Ishikawa (cell line): ENCODE measurements around the gene PODNL1.

Source experiments
- CEBPB ChIP-seq: IDR thresholded peaks from 2 replicates; pipeline ENCODE4 v1.6.1; 2012
- CREB1 ChIP-seq: IDR thresholded peaks from 2 replicates; pipeline ENCODE4 v1.6.1; 2012; ENCODE audit warnings: low read depth
- EGR1 ChIP-seq: IDR thresholded peaks from 2 replicates; pipeline ENCODE4 v1.6.1; 2012
- EP300 ChIP-seq: IDR thresholded peaks from 2 replicates; pipeline ENCODE4 v1.6.1; 2012; ENCODE audit warnings: borderline replicate concordance
- FOXM1 ChIP-seq: IDR thresholded peaks from 2 replicates; pipeline ENCODE4 v1.6.1; 2012; ENCODE audit warnings: low read depth, borderline replicate concordance
- MAX ChIP-seq: IDR thresholded peaks from 2 replicates; pipeline ENCODE4 v1.6.1; 2012
- NFIC ChIP-seq: IDR thresholded peaks from 2 replicates; pipeline ENCODE4 v1.6.1; 2012
- RAD21 ChIP-seq: IDR thresholded peaks from 2 replicates; pipeline ENCODE4 v1.6.1; 2012; ENCODE audit warnings: low read depth
- TAF1 ChIP-seq: IDR thresholded peaks from 2 replicates; pipeline ENCODE4 v1.6.1; 2012; ENCODE audit warnings: low read depth, mild to moderate bottlenecking
- TCF12 ChIP-seq: IDR thresholded peaks from 2 replicates; pipeline ENCODE4 v1.6.1; 2012; ENCODE audit warnings: low read depth
- TEAD4 ChIP-seq: IDR thresholded peaks from 2 replicates; pipeline ENCODE4 v1.6.1; 2012
- USF1 ChIP-seq: IDR thresholded peaks from 2 replicates; pipeline ENCODE4 v1.6.1; 2012
- YY1 ChIP-seq: IDR thresholded peaks from 2 replicates; pipeline ENCODE4 v1.6.1; 2012; ENCODE audit warnings: low read depth
- ZBTB7A ChIP-seq: IDR thresholded peaks from 2 replicates; pipeline ENCODE4 v1.6.1; 2012; ENCODE audit warnings: low read depth
- TF ChIP-seq, protein P1 (sequence below): IDR thresholded peaks from 2 replicates; pipeline ENCODE4 v1.6.1; 2012; ENCODE audit warnings: low read depth, mild to moderate bottlenecking

The PODNL1 gene

DNA sequence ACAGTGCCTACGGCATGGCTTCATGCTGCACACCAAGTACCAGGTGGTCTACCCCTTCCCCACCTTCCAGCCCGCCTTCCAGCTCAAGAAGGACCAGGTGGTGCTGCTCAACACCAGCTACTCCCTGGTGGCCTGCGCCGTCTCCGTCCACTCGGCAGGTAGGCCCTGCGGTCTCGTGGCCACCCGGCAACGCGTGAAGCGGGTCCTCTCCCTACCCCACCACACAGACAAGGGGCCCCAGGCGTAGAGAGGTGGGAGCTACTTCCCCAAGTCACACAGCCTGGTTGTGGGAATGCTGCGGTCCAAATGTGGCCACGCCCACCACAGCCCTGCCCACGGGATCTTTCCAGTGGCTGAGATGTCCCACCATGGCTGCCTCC, 18.1 kb upstream of the PODNL1 start:
- TF ChIP-seq FOXM1 = no peak
- no peak for TF ChIP-seq EP300
- TF ChIP-seq, protein P1, sequence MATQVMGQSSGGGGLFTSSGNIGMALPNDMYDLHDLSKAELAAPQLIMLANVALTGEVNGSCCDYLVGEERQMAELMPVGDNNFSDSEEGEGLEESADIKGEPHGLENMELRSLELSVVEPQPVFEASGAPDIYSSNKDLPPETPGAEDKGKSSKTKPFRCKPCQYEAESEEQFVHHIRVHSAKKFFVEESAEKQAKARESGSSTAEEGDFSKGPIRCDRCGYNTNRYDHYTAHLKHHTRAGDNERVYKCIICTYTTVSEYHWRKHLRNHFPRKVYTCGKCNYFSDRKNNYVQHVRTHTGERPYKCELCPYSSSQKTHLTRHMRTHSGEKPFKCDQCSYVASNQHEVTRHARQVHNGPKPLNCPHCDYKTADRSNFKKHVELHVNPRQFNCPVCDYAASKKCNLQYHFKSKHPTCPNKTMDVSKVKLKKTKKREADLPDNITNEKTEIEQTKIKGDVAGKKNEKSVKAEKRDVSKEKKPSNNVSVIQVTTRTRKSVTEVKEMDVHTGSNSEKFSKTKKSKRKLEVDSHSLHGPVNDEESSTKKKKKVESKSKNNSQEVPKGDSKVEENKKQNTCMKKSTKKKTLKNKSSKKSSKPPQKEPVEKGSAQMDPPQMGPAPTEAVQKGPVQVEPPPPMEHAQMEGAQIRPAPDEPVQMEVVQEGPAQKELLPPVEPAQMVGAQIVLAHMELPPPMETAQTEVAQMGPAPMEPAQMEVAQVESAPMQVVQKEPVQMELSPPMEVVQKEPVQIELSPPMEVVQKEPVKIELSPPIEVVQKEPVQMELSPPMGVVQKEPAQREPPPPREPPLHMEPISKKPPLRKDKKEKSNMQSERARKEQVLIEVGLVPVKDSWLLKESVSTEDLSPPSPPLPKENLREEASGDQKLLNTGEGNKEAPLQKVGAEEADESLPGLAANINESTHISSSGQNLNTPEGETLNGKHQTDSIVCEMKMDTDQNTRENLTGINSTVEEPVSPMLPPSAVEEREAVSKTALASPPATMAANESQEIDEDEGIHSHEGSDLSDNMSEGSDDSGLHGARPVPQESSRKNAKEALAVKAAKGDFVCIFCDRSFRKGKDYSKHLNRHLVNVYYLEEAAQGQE = no peak
- no peak for TF ChIP-seq RAD21
- no peak for TF ChIP-seq MAX
- no peak for TF ChIP-seq TEAD4
- TF ChIP-seq CREB1 = no peak
- TF ChIP-seq USF1 = no peak
- TF ChIP-seq TCF12 = no peak
- no peak for TF ChIP-seq ZBTB7A
- no peak for TF ChIP-seq YY1
- TF ChIP-seq NFIC = no peak
- no peak for TF ChIP-seq TAF1

DNA sequence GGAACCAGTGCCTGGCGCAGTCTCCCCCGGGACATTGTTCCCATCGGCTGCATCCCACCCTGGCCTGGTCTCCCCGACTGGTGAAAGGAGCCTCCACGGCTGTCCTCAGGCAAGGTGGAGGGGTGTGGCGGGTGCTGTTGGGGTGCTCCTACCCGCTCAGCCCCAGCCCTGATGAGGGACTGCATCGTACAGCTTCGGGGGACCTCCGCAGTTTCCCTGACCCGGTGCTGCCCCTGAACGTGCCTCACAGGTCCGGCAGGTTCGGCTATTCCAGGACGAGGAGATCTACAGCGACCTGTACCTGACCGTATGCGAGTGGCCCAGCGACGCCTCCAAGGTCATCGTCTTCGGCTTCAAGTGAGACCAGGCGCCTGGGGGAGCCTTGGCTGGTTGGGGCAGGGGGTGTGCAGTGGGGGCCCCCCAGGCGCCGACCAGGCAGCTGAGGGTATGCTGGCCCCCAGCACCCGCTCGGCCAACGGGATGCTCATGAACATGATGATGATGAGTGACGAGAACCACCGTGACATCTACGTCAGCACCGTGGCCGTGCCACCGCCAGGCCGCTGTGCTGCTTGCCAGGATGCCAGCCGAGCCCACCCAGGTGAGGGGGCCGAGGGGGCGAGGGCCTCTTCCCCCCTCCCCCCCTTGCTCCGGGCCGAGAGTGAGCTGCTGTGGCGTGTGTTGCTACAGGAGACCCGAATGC, 17.6 kb upstream of the PODNL1 start:
- no peak for TF ChIP-seq USF1
- no peak for TF ChIP-seq NFIC
- TF ChIP-seq EGR1 = no peak

GRCh38 chr19:13954185-13954584, 16.0 kb upstream of the PODNL1 start:
- TF ChIP-seq FOXM1 = no peak
- no peak for TF ChIP-seq YY1
- no peak for TF ChIP-seq MAX
- no peak for TF ChIP-seq ZBTB7A
- TF ChIP-seq TCF12 = no peak
- no peak for TF ChIP-seq CEBPB
- no peak for TF ChIP-seq USF1
- no peak for TF ChIP-seq CREB1
- TF ChIP-seq RAD21 = no peak
- TF ChIP-seq EP300 = no peak
- TF ChIP-seq, protein P1 = no peak
- TF ChIP-seq EGR1 = no peak
- TF ChIP-seq TAF1 = no peak
- no peak for TF ChIP-seq TEAD4
- no peak for TF ChIP-seq NFIC

DNA sequence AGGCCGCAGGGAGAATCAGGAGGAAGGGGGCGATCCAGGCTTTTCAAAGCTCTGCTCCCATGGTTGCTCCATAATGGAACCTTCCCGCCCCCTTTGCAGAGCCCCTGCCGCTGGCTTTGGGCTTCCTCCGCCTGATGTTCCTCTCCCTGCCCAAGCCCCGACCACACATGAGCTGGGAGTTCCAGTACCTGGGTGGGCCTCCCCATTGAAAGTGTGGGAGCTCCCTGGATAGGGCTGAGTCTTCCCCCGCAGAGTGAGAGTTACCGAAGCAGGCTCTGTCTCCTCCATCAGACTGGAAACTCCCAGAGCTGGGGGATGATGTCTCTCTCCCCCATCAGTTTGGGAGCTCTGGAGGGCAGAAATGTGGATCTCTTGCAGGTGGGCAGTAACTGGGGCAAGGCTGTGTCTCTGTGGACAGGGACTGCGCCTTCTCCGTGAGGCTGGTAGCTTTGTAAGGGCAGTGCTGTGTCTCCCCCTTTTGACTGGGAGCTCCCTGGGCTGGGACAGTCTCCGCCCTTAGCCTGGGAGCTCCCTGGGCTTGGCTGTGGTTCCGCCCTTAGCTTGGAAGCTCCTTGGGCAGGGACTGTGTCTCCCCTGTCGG, 14.8 kb upstream of the PODNL1 start:
- TF ChIP-seq NFIC (no peak), TAF1 (no peak), ZBTB7A (no peak)

- TF ChIP-seq, protein P1 = no peak
- TF ChIP-seq MAX (no peak), ZBTB7A (no peak), EP300 (no peak), EGR1 (no peak), USF1 (no peak), FOXM1 (no peak), NFIC (no peak), YY1 (peak; percentile 94), TCF12 (no peak), TEAD4 (no peak), CREB1 (peak; percentile 61), CEBPB (no peak), RAD21 (no peak), TAF1 (peak; percentile 99)
Measured at GRCh38 chr19:13952154-13952930, 14.1 kb upstream of the PODNL1 start, which contains the start of gene DCAF15. Gene DCAF15 (plus strand): TSS chr19:13952509. CDS start chr19:13952513, 4 bp downstream.
